Caco-2 (cell line): Measurements from ENCODE around the gene PDE7B. TPM values are rescaled to one million over a fixed set of nuclear protein-coding genes. Genes with fewer than 3 reads are reported as not detected.

Source experiments
- BruUV-seq: library from RNA; stranded (reverse); fragments of 400-500 nt; replicated peaks from 2 replicates; lab custom pipeline; 2021; lab: Mats Ljungman, UMichigan
- CTCF ChIA-PET: fragments of 300-600 bp; sonication (Branson Sonifier 250); formaldehyde crosslinking; loops from one replicate; lab custom pipeline; 2022; ENCODE audit warnings: antibody characterized with exemption; lab: Charles Lee
- POLR2A ChIA-PET: fragments of 300-600 bp; sonication (Branson Sonifier 250); formaldehyde crosslinking; loops from one replicate; lab custom pipeline; 2022; ENCODE audit warnings: antibody characterized with exemption; lab: Charles Lee
- DNase-seq, 2 experiments: peaks; one replicate each; pipeline versions ENCODE4 v3.0.0 to v3.0.0-alpha.2; 2020 to 2022
- H3K27me3 ChIP-seq: replicated peaks from 2 replicates; pipeline ENCODE4 v1.6.0; 2011; ENCODE audit warnings: low read length; ENCODE audit not compliant: control insufficient read depth, insufficient read depth
- H3K36me3 ChIP-seq: 2 replicates; pipeline ENCODE4 v1.5.1; 2011; ENCODE audit warnings: low read length; ENCODE audit not compliant: control insufficient read depth, insufficient read depth
- H3K4me1 ChIP-seq: fragments of 250-450 bp; sonication (Bioruptor Pico); 2 replicates; pipeline ENCODE4 v1.5.1; 2020; ENCODE audit warnings: mild to moderate bottlenecking
- H3K4me3 ChIP-seq: 2 replicates; pipeline ENCODE4 v1.5.1; 2011; ENCODE audit warnings: low read depth, mild to moderate bottlenecking, control low read depth, low read length
- H3K9me3 ChIP-seq: fragments of 250-450 bp; sonication (Bioruptor Pico); 2 replicates; pipeline ENCODE4 v1.5.1; 2020; ENCODE audit warnings: mild to moderate bottlenecking, moderate library complexity
- H3K27ac Mint-ChIP-seq: one replicate; pipeline ENCODE4 v1.8.0; 2022; ENCODE audit warnings: mixed read lengths; ENCODE audit not compliant: unreplicated experiment
- H3K27me3 Mint-ChIP-seq: one replicate; pipeline ENCODE4 v1.8.0; 2022; ENCODE audit warnings: mixed read lengths; ENCODE audit not compliant: insufficient read depth, unreplicated experiment
- H3K36me3 Mint-ChIP-seq: one replicate; pipeline ENCODE4 v1.8.0; 2022; ENCODE audit warnings: mild to moderate bottlenecking, mixed read lengths; ENCODE audit not compliant: insufficient read depth, unreplicated experiment
- H3K4me1 Mint-ChIP-seq: one replicate; pipeline ENCODE4 v1.8.0; 2022; ENCODE audit warnings: low read depth, mixed read lengths; ENCODE audit not compliant: unreplicated experiment
- H3K4me3 Mint-ChIP-seq: one replicate; pipeline ENCODE4 v1.8.0; 2022; ENCODE audit warnings: mild to moderate bottlenecking, moderate library complexity, mixed read lengths; ENCODE audit not compliant: unreplicated experiment
- H3K9me3 Mint-ChIP-seq: one replicate; pipeline ENCODE4 v1.8.0; 2022; ENCODE audit warnings: mixed read lengths; ENCODE audit not compliant: unreplicated experiment
- intact Hi-C: fragments of 100-400 bp; cut with micrococcal nuclease; formaldehyde crosslinking; loops from one replicate; pipeline ENCODE4 v1.10.0; 2022; ENCODE audit not compliant: unreplicated experiment
- total RNA-seq: library from RNA; stranded (reverse); gene quantifications from 2 replicates; pipeline ENCODE4 v1.2.3, GENCODE V29; 2022
- TF ChIP-seq, protein P1 (sequence below), 2 experiments: fragments of 200-600 bp in 1 of 2; IDR thresholded peaks; 1 replicate in 1 of 2; 2 replicates in 1 of 2; pipeline versions ENCODE4 v1.5.1 to v1.8.0; 2011 to 2022; ENCODE audit warnings: antibody characterized with exemption in 1 of 2, control low read depth in 1 of 2, inconsistent platforms in 1 of 2, low read depth in 1 of 2, low read length in 1 of 2, mild to moderate bottlenecking in 1 of 2, moderate library complexity in 1 of 2; ENCODE audit not compliant: insufficient read depth in 1 of 2, severe bottlenecking in 1 of 2, unreplicated experiment in 1 of 2

The PDE7B gene
- total RNA-seq, 1 experiment from 2014 or later = not detected

DNA sequence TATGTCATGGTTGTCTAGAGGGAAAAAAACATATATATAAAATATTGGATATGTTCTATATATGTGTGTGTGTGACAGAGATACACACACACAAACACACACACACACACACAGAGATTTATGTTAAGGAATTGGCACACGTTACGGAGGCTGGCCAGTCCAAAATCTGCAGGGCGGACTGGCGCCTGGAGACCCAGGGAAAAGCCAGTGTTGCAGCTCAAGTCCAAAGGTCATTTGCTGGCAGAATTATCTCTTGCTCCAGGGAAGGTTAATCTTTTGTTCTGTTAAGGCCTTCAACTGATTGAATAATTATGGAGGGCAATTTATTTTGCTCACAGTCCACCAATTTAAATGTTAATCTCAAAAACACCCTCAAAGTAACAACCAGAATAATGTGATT is 37.5 kb upstream of the PDE7B start:
- ChIA-PET POLR2A (no interaction called here), CTCF (no interaction called here)
- H3K9me3 Mint-ChIP-seq = no peaks in the 10 kb centered on the region
- no peak overlapping the region for H3K4me3 Mint-ChIP-seq
- H3K27ac Mint-ChIP-seq = no peak overlapping the region
- H3K27me3 Mint-ChIP-seq = peaks cover 3% of the 10 kb centered on the region
- BruUV-seq = no TSS peak
- no peaks in the 10 kb centered on the region for H3K27me3 ChIP-seq
- no peaks in the 10 kb centered on the region for H3K36me3 ChIP-seq
- DNase-seq = no peak
- peaks cover 4% of the 10 kb centered on the region; the same call in 1 of the 2 replicates for H3K4me1 ChIP-seq
- H3K4me1 Mint-ChIP-seq = no peaks in the 10 kb centered on the region
- no peaks in the 10 kb centered on the region for H3K36me3 Mint-ChIP-seq
- intact Hi-C loops = no loop called here
- H3K4me3 ChIP-seq = no peak overlapping the region
- TF ChIP-seq, protein P1, sequence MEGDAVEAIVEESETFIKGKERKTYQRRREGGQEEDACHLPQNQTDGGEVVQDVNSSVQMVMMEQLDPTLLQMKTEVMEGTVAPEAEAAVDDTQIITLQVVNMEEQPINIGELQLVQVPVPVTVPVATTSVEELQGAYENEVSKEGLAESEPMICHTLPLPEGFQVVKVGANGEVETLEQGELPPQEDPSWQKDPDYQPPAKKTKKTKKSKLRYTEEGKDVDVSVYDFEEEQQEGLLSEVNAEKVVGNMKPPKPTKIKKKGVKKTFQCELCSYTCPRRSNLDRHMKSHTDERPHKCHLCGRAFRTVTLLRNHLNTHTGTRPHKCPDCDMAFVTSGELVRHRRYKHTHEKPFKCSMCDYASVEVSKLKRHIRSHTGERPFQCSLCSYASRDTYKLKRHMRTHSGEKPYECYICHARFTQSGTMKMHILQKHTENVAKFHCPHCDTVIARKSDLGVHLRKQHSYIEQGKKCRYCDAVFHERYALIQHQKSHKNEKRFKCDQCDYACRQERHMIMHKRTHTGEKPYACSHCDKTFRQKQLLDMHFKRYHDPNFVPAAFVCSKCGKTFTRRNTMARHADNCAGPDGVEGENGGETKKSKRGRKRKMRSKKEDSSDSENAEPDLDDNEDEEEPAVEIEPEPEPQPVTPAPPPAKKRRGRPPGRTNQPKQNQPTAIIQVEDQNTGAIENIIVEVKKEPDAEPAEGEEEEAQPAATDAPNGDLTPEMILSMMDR (IDR thresholded peaks at IDR 0.05; ENCODE audit: insufficient read depth in 1 of 2, low read depth in 1 of 2, low read length in 1 of 2, severe bottlenecking in 1 of 2, unreplicated experiment in 1 of 2) = no peak
- no peaks in the 10 kb centered on the region for H3K9me3 ChIP-seq

DNA sequence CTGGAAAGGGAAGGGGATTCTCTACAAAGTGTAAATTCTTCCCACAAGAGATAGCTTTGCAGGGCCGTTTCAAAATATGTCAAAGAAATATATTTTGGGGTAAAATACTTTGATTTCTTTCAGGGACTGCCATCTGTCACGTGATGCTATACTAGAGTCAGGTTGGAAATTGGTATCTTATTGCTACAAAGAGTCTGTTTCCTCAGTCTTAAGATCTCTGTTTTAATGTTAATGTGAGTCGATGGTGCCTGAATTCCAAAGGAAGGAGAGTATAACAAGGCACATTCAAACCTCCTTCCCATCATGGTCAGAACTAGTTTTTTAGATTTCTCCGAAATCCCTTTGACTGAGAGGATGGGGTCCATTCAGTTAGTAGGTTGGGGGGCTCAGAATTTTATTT is 36.3 kb upstream of the PDE7B start:
- CTCF ChIA-PET = interaction anchor here (0.9 kb wide), 1 partner anchor 38 kb away, joined by 3 read pairs; no protein-coding TSS in a partner anchor

DNA sequence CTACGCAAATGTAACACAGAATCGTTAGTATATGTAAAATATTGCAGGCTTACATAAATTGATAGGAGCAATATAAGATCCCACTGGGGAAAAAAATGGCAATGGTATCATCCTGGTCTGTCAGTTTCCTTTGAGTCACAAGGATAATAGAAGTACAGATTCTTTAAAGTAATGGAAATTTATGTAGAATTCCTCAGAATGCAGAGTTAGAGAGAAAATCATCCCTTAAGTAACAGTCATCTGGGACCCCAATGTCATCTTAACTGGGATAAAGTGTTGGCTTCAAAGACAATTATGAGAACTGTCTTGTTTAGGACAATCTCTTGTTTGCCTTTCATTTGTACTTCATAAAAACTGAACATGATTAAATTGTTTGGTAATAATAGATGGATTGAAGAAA is 34.5 kb upstream of the PDE7B start:
- Mint-ChIP-seq H3K9me3 (no peaks in the 10 kb centered on the region), H3K4me1 (no peaks in the 10 kb centered on the region), H3K4me3 (no peak overlapping the region), H3K27me3 (peaks cover 6% of the 10 kb centered on the region), H3K27ac (no peak overlapping the region), H3K36me3 (no peaks in the 10 kb centered on the region)
- no peak for DNase-seq
- no peaks in the 10 kb centered on the region for H3K9me3 ChIP-seq
- no TSS peak for BruUV-seq
- no peaks in the 10 kb centered on the region for H3K27me3 ChIP-seq
- CTCF ChIA-PET = no interaction called here
- H3K4me1 ChIP-seq = peaks cover 4% of the 10 kb centered on the region; the same call in 1 of the 2 replicates
- H3K36me3 ChIP-seq = no peaks in the 10 kb centered on the region
- intact Hi-C loops = no loop called here
- TF ChIP-seq, protein P1 (IDR thresholded peaks at IDR 0.05; ENCODE audit: insufficient read depth in 1 of 2, low read depth in 1 of 2, low read length in 1 of 2, severe bottlenecking in 1 of 2, unreplicated experiment in 1 of 2) = no peak
- POLR2A ChIA-PET = no interaction called here
- no peak overlapping the region for H3K4me3 ChIP-seq

More for the DNA sequence above, 36.3 kb upstream of the PDE7B start:
- no peaks in the 10 kb centered on the region for H3K4me1 Mint-ChIP-seq
- POLR2A ChIA-PET = no interaction called here
- Histone ChIP-seq H3K4me3 (no peak overlapping the region), H3K36me3 (no peaks in the 10 kb centered on the region), H3K27me3 (no peaks in the 10 kb centered on the region), H3K9me3 (no peaks in the 10 kb centered on the region), H3K4me1 (peaks cover 4% of the 10 kb centered on the region; the same call in 1 of the 2 replicates)
- peaks cover 4% of the 10 kb centered on the region for H3K27me3 Mint-ChIP-seq
- intact Hi-C loops = no loop called here
- no peak overlapping the region for H3K4me3 Mint-ChIP-seq
- H3K27ac Mint-ChIP-seq = no peak overlapping the region
- BruUV-seq = no TSS peak
- H3K9me3 Mint-ChIP-seq = no peaks in the 10 kb centered on the region
- H3K36me3 Mint-ChIP-seq = no peaks in the 10 kb centered on the region
- no peak for DNase-seq
- TF ChIP-seq, protein P1 (IDR thresholded peaks at IDR 0.05; ENCODE audit: insufficient read depth in 1 of 2, low read depth in 1 of 2, low read length in 1 of 2, severe bottlenecking in 1 of 2, unreplicated experiment in 1 of 2) = no peak
